Body of pancreas (tissue), 4 donors: ENCODE data around the gene ZNF70. TPM values are rescaled to one million over a fixed set of nuclear protein-coding genes. Genes with fewer than 3 reads are reported as not detected.

Experiments
- ATAC-seq: fragments of 150-250 bp; one replicate; pipeline ENCODE4 v1.9.1; 2016
- DNase-seq, 4 donors: peaks; one replicate each; pipeline ENCODE4 v3.0.0-alpha.2; 2019
- H3K27ac ChIP-seq, 4 donors: fragments of 200-600 bp; sonication (generic); 1 replicate in 3 of 4; 2 replicates in 1 of 4; pipeline versions ENCODE4 v1.5.1 to v1.6.1; 2016 to 2019; ENCODE audit warnings: mild to moderate bottlenecking in 1 of 4, mixed read lengths in 1 of 4, moderate library complexity in 1 of 4
- H3K27me3 ChIP-seq, 2 donors: fragments of 200-600 bp; sonication (generic); one replicate each; pipeline ENCODE4 v1.6.0; 2016; ENCODE audit warnings: mild to moderate bottlenecking in 1 of 2
- H3K36me3 ChIP-seq, 2 donors: fragments of 200-600 bp; sonication (generic); replicated peaks in 1 of 2; 2 replicates each; pipeline ENCODE4 v1.5.1; 2016; ENCODE audit warnings: low read depth in 2 of 2; ENCODE audit not compliant: insufficient read depth in 1 of 2
- H3K4me1 ChIP-seq: fragments of 200-600 bp; sonication (generic); one replicate; pipeline ENCODE4 v1.6.0; 2016
- H3K4me3 ChIP-seq, 2 donors: fragments of 200-600 bp; sonication (generic); 1 replicate in 1 of 2; 2 replicates in 1 of 2; pipeline ENCODE4 v1.5.1; 2016 to 2019
- H3K9me3 ChIP-seq, 3 donors: fragments of 200-600 bp; sonication (generic); 1 replicate in 2 of 3; 2 replicates in 1 of 3; pipeline ENCODE4 v1.5.1; 2016
- POLR2A ChIP-seq, 3 donors: fragments of 450-650 bp; IDR thresholded peaks; one replicate each; pipeline ENCODE4 v1.6.1; 2016; ENCODE audit warnings: antibody characterized with exemption in 3 of 3, mild to moderate bottlenecking in 2 of 3
- WGBS, 2 donors: methylation state at CpG; one replicate each; pipeline ENCODE4 v1.1.5; 2017; 5-methylcytosine and 5-hydroxymethylcytosine counted together
- intact Hi-C: fragments of 100-400 bp; cut with DNase I; formaldehyde crosslinking; loops from one replicate; pipeline ENCODE4 v1.15.1; 2023
- total RNA-seq, 2 donors: library from RNA; depleted of rRNA; stranded (reverse); fragments of >200 nt; gene quantifications; one replicate each; pipeline ENCODE4 v1.1.0, GENCODE V29; 2016
- TF ChIP-seq, protein P1 (sequence below), 7 experiments: fragments of 450-650 bp in 4 of 7; fragments of 200-600 bp in 3 of 7; sonication (generic) in 3 of 7; IDR thresholded peaks; one replicate each; pipeline ENCODE4 v1.5.1; 2016 to 2019; ENCODE audit warnings: antibody characterized with exemption in 7 of 7

ZNF70 gene
- total RNA-seq, 2 donors from 2014 or later, result 4.2 to 9.9 TPM

DNA sequence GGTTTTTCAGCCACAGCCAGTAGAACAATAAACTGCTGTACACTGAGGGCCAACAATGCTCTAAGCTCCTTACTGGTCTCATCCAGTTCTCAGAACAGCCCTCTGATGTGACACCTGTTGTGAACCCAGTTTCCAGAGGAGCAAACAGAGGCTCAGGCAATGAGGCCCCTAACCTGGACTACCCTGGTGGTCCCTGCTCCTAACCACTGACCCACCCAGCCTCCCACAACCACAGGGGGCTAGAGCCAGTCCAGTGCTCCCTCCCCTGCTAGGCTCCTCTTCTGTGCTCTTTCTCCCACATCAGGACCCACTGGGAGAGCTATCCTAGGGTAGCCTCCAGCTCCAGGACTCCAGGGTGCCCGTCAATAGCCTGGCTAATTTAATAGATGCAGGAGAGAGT is 31.8 kb upstream of the ZNF70 start:
- Histone ChIP-seq H3K36me3 (no peaks in the 10 kb centered on the region), H3K4me1 (peaks cover 25% of the 10 kb centered on the region), H3K27me3 (no peaks in the 10 kb centered on the region), H3K9me3 (no peaks in the 10 kb centered on the region), H3K4me3 (no peak overlapping the region), H3K27ac (no peak overlapping the region)
- 100% methylated on average over 1 of the region's 1 CpG; no CpG with 5 or more reads in 1 of the 2 donors for WGBS, 2 donors
- DNase-seq (no peak), ATAC-seq (no peak)
- intact Hi-C loops, result no loop called here
- TF ChIP-seq POLR2A (IDR thresholded peaks at IDR 0.05), result no peak
- TF ChIP-seq, protein P1, sequence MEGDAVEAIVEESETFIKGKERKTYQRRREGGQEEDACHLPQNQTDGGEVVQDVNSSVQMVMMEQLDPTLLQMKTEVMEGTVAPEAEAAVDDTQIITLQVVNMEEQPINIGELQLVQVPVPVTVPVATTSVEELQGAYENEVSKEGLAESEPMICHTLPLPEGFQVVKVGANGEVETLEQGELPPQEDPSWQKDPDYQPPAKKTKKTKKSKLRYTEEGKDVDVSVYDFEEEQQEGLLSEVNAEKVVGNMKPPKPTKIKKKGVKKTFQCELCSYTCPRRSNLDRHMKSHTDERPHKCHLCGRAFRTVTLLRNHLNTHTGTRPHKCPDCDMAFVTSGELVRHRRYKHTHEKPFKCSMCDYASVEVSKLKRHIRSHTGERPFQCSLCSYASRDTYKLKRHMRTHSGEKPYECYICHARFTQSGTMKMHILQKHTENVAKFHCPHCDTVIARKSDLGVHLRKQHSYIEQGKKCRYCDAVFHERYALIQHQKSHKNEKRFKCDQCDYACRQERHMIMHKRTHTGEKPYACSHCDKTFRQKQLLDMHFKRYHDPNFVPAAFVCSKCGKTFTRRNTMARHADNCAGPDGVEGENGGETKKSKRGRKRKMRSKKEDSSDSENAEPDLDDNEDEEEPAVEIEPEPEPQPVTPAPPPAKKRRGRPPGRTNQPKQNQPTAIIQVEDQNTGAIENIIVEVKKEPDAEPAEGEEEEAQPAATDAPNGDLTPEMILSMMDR (IDR thresholded peaks at IDR 0.05), result no peak

DNA sequence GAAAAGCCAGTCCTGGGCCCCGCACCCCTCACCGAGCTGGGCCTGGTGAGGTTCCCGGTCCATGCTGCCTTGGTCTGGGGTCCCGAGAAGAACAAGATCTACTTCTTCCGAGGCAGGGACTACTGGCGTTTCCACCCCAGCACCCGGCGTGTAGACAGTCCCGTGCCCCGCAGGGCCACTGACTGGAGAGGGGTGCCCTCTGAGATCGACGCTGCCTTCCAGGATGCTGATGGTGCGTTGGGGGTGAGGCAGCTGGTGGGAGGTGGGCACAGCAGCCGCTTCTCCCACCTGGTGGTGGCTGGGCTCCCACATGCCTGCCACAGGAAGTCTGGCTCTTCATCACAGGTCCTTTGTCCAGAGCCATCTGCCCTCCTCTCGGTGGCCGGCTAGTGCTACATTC is 31.3 kb upstream of the ZNF70 start:
- Histone ChIP-seq H3K27ac (no peak overlapping the region), H3K4me3 (no peak overlapping the region), H3K4me1 (peaks cover 23% of the 10 kb centered on the region), H3K27me3 (no peaks in the 10 kb centered on the region), H3K36me3 (no peaks in the 10 kb centered on the region), H3K9me3 (no peaks in the 10 kb centered on the region)
- 88 to 92% methylated on average over 2 to 16 of the region's 16 CpGs for WGBS, 2 donors
- intact Hi-C loops, result no loop called here
- DNase-seq, result no peak
- TF ChIP-seq, protein P1 (IDR thresholded peaks at IDR 0.05), result no peak
- ATAC-seq, result no peak

DNA sequence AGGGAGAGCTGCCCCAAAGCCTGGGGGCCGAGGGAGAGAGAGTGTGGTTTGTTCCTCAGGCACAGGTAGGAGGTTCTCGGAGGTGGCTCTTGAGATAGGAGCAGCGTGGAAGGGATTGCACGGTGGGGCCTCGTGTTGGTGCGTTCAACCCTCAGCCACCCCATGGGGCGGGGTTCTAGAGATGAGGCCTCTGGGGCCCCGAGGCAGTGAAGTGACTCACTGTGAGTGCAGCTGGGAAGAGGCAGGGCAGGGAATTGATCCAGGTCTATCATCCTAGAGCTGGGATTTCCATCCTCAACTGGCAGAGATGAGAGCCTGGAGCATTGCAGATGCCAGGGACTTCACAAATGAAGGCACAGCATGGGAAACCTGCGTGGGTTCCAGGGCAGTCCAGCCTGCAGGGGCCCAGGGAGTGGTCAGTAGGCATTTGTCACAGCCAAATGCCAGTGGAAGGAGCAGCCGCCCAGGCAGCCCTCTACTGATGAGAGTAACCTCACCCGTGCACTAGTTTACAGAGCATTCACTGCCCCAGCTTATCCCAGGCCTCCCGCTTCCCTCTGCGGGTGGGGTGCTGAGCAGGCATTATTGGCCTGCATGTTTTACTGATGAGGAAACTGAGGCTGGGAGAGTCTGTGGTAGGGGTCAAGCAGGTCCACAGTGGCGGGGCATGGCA is 30.7 kb upstream of the ZNF70 start:
- no peaks in the 10 kb centered on the region for H3K36me3 ChIP-seq
- no peak overlapping the region for H3K27ac ChIP-seq
- peaks cover 22% of the 10 kb centered on the region for H3K4me1 ChIP-seq
- WGBS, 2 donors, result 83 to 88% methylated on average over 7 to 14 of the region's 14 CpGs
- no peak for DNase-seq
- intact Hi-C loops, result no loop called here
- H3K27me3 ChIP-seq, result no peaks in the 10 kb centered on the region
- ATAC-seq, result no peak
- no peak for TF ChIP-seq POLR2A (IDR thresholded peaks at IDR 0.05)
- TF ChIP-seq, protein P1 (IDR thresholded peaks at IDR 0.05), result no peak
- no peaks in the 10 kb centered on the region for H3K9me3 ChIP-seq
- no peak overlapping the region for H3K4me3 ChIP-seq

DNA sequence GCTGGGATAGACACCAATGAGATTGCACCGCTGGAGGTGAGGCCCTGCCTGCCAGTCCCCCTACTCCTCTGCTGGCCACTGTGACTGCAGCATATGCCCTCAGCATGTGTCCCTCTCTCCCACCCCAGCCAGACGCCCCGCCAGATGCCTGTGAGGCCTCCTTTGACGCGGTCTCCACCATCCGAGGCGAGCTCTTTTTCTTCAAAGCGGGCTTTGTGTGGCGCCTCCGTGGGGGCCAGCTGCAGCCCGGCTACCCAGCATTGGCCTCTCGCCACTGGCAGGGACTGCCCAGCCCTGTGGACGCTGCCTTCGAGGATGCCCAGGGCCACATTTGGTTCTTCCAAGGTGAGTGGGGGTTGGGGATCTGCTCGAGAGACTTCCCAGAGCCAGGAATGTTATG is 30.2 kb upstream of the ZNF70 start:
- ATAC-seq, result no peak
- intact Hi-C loops, result no loop called here

More for the DNA sequence above, 30.2 kb upstream of the ZNF70 start:
- no peak for DNase-seq
- no peak overlapping the region for H3K4me3 ChIP-seq
- peaks cover 17% of the 10 kb centered on the region for H3K4me1 ChIP-seq
- H3K27me3 ChIP-seq, result no peaks in the 10 kb centered on the region
- TF ChIP-seq, protein P1 (IDR thresholded peaks at IDR 0.05), result no peak
- no peak for TF ChIP-seq POLR2A (IDR thresholded peaks at IDR 0.05)
- H3K9me3 ChIP-seq, result no peaks in the 10 kb centered on the region
- no peaks in the 10 kb centered on the region for H3K36me3 ChIP-seq
- H3K27ac ChIP-seq, result no peak overlapping the region
- WGBS, 2 donors, result 89 to 93% methylated on average over 10 to 15 of the region's 15 CpGs
